ENCODE data around the gene PCSK9. TPM values are rescaled to one million over a fixed set of nuclear protein-coding genes. Genes with fewer than 3 reads are reported as not detected.

The PCSK9 gene
- total and polyA plus RNA-seq, 2 experiments from 2014 or later: 1.3 TPM; not detected in 1

GRCh38 chr1:55067022-55067778 lies 27.9 kb downstream of the PCSK9 start:
- H3K27me3 ChIP-seq: no peaks in the 10 kb centered on the region
- no peak for TF ChIP-seq CTCF (IDR thresholded peaks at IDR 0.05; ENCODE audit: low read depth, low read length)
- H3K36me3 ChIP-seq: peaks cover 27% of the 10 kb centered on the region
- no peaks in the 10 kb centered on the region for H3K9me3 ChIP-seq (ENCODE audit: low read depth)
- H3K4me3 ChIP-seq: no peak overlapping the region
- no peak overlapping the region for H3K27ac ChIP-seq
- no peak for DNase-seq (ENCODE audit: low read depth in 1 of 2, low spot score in 1 of 2)
- no peaks in the 10 kb centered on the region for H3K4me1 ChIP-seq (ENCODE audit: low read depth)

GRCh38 chr1:55067914-55068313 lies 28.6 kb downstream of the PCSK9 start:
- no peaks in the 10 kb centered on the region for H3K9me3 ChIP-seq (ENCODE audit: low read depth)
- no peak overlapping the region for H3K27ac ChIP-seq
- no peak for TF ChIP-seq CTCF (IDR thresholded peaks at IDR 0.05; ENCODE audit: low read depth, low read length)
- no peak overlapping the region for H3K4me3 ChIP-seq
- peaks cover 34% of the 10 kb centered on the region for H3K36me3 ChIP-seq
- DNase-seq (ENCODE audit: low read depth in 1 of 2, low spot score in 1 of 2): no peak
- H3K27me3 ChIP-seq: no peaks in the 10 kb centered on the region
- no peaks in the 10 kb centered on the region for H3K4me1 ChIP-seq (ENCODE audit: low read depth)

GRCh38 chr1:55068638-55069037 lies 29.3 kb downstream of the PCSK9 start:
- no peaks in the 10 kb centered on the region for H3K9me3 ChIP-seq (ENCODE audit: low read depth)
- H3K36me3 ChIP-seq: peaks cover 41% of the 10 kb centered on the region
- no peak overlapping the region for H3K4me3 ChIP-seq
- H3K27ac ChIP-seq: no peak overlapping the region
- H3K4me1 ChIP-seq (ENCODE audit: low read depth): no peaks in the 10 kb centered on the region
- no peak for TF ChIP-seq CTCF (IDR thresholded peaks at IDR 0.05; ENCODE audit: low read depth, low read length)
- H3K27me3 ChIP-seq: no peaks in the 10 kb centered on the region
- DNase-seq (ENCODE audit: low read depth in 1 of 2, low spot score in 1 of 2): no peak

GRCh38 chr1:55069280-55069679 lies 29.9 kb downstream of the PCSK9 start:
- Histone ChIP-seq H3K27ac (no peak overlapping the region), H3K36me3 (peaks cover 46% of the 10 kb centered on the region), H3K27me3 (no peaks in the 10 kb centered on the region), H3K4me3 (no peak overlapping the region), H3K4me1 (ENCODE audit: low read depth) (no peaks in the 10 kb centered on the region), H3K9me3 (ENCODE audit: low read depth) (no peaks in the 10 kb centered on the region)
- DNase-seq (ENCODE audit: low read depth in 1 of 2, low spot score in 1 of 2): no peak
- TF ChIP-seq CTCF (IDR thresholded peaks at IDR 0.05; ENCODE audit: low read depth, low read length): no peak

- Histone ChIP-seq H3K9me3 (ENCODE audit: low read depth) (no peaks in the 10 kb centered on the region), H3K4me3 (no peak overlapping the region), H3K4me1 (ENCODE audit: low read depth) (no peaks in the 10 kb centered on the region), H3K27ac (no peak overlapping the region), H3K36me3 (peaks cover 53% of the 10 kb centered on the region), H3K27me3 (no peaks in the 10 kb centered on the region)
- no peak for TF ChIP-seq CTCF (IDR thresholded peaks at IDR 0.05; ENCODE audit: low read depth, low read length)
- DNase-seq (ENCODE audit: low read depth in 1 of 2, low spot score in 1 of 2): no peak
Measured at GRCh38 chr1:55070293-55071164, 31.2 kb downstream of the PCSK9 start.

Measured in cardiac muscle cell (in vitro differentiated cells and primary cell).